ENCODE measurements around the gene DCC.

DNA sequence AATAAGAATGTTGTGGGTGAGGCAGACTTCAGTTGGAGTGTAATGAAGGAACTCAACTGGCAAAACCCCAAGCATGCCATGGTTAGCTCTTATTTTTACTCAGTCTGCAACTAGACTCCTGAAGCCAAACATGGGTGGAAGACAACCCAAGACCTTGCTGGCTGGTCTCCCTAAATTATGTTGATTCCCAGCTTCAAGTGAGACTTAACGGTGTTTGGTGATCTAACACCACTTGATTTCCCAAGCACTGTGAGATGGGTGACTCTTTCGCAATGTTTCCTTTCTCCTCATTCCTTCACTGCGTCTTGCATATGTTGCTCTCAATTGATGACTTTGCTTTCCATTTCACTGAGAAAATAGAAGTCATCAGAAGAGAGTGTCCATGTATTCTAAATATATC lies 693.1 kb downstream of the DCC start:
- TF ChIP-seq, protein P1, sequence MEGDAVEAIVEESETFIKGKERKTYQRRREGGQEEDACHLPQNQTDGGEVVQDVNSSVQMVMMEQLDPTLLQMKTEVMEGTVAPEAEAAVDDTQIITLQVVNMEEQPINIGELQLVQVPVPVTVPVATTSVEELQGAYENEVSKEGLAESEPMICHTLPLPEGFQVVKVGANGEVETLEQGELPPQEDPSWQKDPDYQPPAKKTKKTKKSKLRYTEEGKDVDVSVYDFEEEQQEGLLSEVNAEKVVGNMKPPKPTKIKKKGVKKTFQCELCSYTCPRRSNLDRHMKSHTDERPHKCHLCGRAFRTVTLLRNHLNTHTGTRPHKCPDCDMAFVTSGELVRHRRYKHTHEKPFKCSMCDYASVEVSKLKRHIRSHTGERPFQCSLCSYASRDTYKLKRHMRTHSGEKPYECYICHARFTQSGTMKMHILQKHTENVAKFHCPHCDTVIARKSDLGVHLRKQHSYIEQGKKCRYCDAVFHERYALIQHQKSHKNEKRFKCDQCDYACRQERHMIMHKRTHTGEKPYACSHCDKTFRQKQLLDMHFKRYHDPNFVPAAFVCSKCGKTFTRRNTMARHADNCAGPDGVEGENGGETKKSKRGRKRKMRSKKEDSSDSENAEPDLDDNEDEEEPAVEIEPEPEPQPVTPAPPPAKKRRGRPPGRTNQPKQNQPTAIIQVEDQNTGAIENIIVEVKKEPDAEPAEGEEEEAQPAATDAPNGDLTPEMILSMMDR (IDR thresholded peaks at IDR 0.05): no peak
- no peak for TF ChIP-seq POLR2A (IDR thresholded peaks at IDR 0.05; ENCODE audit: low read length)
- no peak for TF ChIP-seq SMC3 (IDR thresholded peaks at IDR 0.05)
- TF ChIP-seq, protein P2, sequence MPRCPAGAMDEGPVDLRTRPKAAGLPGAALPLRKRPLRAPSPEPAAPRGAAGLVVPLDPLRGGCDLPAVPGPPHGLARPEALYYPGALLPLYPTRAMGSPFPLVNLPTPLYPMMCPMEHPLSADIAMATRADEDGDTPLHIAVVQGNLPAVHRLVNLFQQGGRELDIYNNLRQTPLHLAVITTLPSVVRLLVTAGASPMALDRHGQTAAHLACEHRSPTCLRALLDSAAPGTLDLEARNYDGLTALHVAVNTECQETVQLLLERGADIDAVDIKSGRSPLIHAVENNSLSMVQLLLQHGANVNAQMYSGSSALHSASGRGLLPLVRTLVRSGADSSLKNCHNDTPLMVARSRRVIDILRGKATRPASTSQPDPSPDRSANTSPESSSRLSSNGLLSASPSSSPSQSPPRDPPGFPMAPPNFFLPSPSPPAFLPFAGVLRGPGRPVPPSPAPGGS (IDR thresholded peaks at IDR 0.05): no peak
- TF ChIP-seq RNF2 (IDR thresholded peaks at IDR 0.05; ENCODE audit: borderline replicate concordance, low read depth): no peak
- TF ChIP-seq NPAS2 (CRISPR knock-in tag; IDR thresholded peaks at IDR 0.05; ENCODE audit: borderline replicate concordance): no peak
- no peak for TF ChIP-seq FOSB (CRISPR knock-in tag; IDR thresholded peaks at IDR 0.05)
- TF ChIP-seq EP300 (IDR thresholded peaks at IDR 0.05): no peak
- no peak for TF ChIP-seq RARB (CRISPR knock-in tag; IDR thresholded peaks at IDR 0.05)
- TF ChIP-seq HOXA7 (CRISPR knock-in tag; IDR thresholded peaks at IDR 0.05): no peak

All from A549 (cell line).